Measurements from ENCODE around the gene LRP1. TPM values are rescaled to one million over a fixed set of nuclear protein-coding genes. Genes with fewer than 3 reads are reported as not detected.

The LRP1 gene
- total RNA-seq, 1 donor from 2014 or later, result 477 TPM

DNA sequence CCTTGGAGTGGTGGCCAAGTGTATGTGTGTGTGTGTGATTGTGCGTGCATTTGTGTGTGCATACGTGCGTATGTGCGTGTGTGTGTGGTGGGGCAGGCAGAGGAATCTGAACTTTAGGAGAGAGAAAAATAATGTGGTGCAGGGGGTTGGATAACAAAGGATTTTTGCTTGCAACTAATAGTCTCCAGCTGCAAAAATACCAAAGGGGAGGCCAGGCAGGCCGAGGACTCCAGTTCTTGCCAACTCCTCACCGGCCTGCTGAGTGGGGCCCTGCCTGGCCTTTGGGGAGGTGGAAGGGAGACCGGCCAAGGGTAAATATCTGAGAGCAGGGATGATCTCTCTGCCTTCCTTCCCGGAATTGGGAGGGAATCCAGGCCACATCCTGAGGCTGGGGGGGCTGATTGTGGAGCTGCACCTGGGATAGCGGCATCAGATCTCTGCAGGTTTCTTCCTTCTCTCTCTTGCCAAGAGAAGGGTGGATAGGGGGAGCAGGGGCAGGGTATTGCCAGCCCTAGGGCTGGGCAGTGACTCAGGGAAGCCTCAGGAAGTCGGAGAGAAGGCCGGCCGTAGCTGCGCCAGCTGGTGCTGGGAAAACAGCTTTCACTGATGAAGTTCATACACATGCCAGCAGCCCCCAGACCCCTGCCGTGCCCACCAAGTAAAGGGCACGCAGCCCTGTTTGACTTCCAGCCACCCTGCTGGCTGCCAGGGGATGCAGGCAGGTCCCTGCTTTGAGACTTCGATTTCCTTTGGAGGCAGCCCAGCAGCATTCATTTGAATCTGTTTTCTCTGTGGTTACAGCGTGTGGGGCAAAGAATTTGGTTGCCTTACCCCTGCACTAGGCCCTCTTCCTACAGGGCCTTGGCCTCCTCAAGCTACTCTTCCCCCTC lies 23.7 kb downstream of the LRP1 start:
- peaks cover 79% of the 10 kb centered on the region for H3K4me1 ChIP-seq
- peaks cover 3 to 32% of the 10 kb centered on the region in 2 donors for H3K36me3 ChIP-seq
- no peak for DNase-seq (ENCODE audit: extremely low spot score in 2 of 2)
- no peaks in the 10 kb centered on the region for H3K9me3 ChIP-seq
- no peaks in the 10 kb centered on the region for H3K27me3 ChIP-seq
- TF ChIP-seq, protein P1, sequence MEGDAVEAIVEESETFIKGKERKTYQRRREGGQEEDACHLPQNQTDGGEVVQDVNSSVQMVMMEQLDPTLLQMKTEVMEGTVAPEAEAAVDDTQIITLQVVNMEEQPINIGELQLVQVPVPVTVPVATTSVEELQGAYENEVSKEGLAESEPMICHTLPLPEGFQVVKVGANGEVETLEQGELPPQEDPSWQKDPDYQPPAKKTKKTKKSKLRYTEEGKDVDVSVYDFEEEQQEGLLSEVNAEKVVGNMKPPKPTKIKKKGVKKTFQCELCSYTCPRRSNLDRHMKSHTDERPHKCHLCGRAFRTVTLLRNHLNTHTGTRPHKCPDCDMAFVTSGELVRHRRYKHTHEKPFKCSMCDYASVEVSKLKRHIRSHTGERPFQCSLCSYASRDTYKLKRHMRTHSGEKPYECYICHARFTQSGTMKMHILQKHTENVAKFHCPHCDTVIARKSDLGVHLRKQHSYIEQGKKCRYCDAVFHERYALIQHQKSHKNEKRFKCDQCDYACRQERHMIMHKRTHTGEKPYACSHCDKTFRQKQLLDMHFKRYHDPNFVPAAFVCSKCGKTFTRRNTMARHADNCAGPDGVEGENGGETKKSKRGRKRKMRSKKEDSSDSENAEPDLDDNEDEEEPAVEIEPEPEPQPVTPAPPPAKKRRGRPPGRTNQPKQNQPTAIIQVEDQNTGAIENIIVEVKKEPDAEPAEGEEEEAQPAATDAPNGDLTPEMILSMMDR (IDR thresholded peaks at IDR 0.05), result no peak
- TF ChIP-seq POLR2AphosphoS5 (IDR thresholded peaks at IDR 0.05; ENCODE audit: insufficient read depth in 1 of 2, low read depth in 1 of 2), result peak in 1 of 2 donors; percentile 51
- peak overlapping the region; percentile 92 for H3K27ac ChIP-seq
- intact Hi-C loops (cut with DNase I), result no loop called here
- H3K4me3 ChIP-seq, result peak overlapping the region; percentile 6 to 10

DNA sequence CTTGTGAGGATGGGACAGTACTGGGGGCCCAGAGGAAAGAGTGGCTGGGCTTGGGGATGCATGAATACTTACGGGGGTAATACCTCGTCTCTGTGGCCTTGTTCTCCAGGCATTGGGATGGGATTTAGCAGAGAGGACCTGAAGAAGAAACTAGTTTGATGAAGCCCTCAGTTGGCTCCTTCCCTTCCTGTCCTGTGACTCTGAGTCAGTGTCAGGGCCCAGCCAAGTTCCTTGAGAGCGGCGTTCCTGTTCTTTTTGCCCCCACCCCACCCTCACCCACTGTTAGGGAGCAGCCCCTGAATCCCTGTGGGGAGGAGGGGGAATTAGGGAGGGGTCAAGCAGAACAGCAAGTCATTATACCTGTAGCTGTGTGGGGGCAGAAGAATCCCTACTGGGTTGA lies 24.4 kb downstream of the LRP1 start:
- TF ChIP-seq POLR2A (IDR thresholded peaks at IDR 0.05), result no peak
- TF ChIP-seq POLR2AphosphoS5 (IDR thresholded peaks at IDR 0.05; ENCODE audit: insufficient read depth in 1 of 2, low read depth in 1 of 2), result no peak
- TF ChIP-seq, protein P1 (IDR thresholded peaks at IDR 0.05), result no peak
- peak overlapping the region in 1 of 2 donors; percentile 10 for H3K4me3 ChIP-seq
- peak overlapping the region; percentile 92 for H3K27ac ChIP-seq
- H3K27me3 ChIP-seq, result no peaks in the 10 kb centered on the region
- intact Hi-C loops (cut with DNase I), result no loop called here
- no peaks in the 10 kb centered on the region for H3K9me3 ChIP-seq
- H3K4me1 ChIP-seq, result peaks cover 74% of the 10 kb centered on the region
- H3K36me3 ChIP-seq, result peaks cover 3 to 37% of the 10 kb centered on the region in 2 donors
- no peak for DNase-seq (ENCODE audit: extremely low spot score in 2 of 2)

DNA sequence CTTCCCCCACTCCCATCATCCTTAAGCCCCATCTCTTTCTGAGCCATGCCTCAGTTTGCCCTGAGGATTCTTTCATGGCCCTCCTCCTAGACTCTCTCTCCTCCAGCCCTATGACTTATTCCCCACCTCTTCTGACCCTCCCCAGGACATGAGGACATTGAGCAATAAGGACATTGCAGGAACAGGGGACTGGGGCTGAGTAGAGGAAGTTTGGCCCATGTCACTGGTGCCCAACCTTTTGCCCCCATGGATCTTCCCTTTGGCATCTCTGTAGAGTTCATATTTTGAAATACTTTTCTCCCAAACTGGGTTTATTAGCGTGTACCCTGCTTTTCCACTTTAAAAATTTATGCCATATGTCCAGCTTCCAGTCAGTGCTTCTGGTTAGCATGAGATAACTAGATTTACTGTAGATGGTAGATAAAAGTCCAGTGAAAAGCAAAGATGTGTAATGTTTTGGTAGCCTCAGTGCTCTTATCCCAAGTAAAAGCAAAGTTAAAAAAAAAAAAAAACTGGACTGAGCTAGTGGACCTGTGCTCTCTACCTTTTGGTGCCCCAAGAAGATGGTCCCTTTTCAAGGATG lies 25.2 kb downstream of the LRP1 start:
- H3K27me3 ChIP-seq, result no peaks in the 10 kb centered on the region
- H3K4me1 ChIP-seq, result peaks cover 74% of the 10 kb centered on the region
- H3K4me3 ChIP-seq, result no peak overlapping the region
- no peaks in the 10 kb centered on the region for H3K9me3 ChIP-seq
- intact Hi-C loops (cut with DNase I), result no loop called here
- peaks cover 3 to 46% of the 10 kb centered on the region in 2 donors for H3K36me3 ChIP-seq
- peak overlapping the region; percentile 92 for H3K27ac ChIP-seq
- TF ChIP-seq, protein P1 (IDR thresholded peaks at IDR 0.05), result no peak
- no peak for TF ChIP-seq POLR2AphosphoS5 (IDR thresholded peaks at IDR 0.05; ENCODE audit: insufficient read depth in 1 of 2, low read depth in 1 of 2)
- no peak for TF ChIP-seq POLR2A (IDR thresholded peaks at IDR 0.05)
- DNase-seq (ENCODE audit: extremely low spot score in 2 of 2), result no peak

DNA sequence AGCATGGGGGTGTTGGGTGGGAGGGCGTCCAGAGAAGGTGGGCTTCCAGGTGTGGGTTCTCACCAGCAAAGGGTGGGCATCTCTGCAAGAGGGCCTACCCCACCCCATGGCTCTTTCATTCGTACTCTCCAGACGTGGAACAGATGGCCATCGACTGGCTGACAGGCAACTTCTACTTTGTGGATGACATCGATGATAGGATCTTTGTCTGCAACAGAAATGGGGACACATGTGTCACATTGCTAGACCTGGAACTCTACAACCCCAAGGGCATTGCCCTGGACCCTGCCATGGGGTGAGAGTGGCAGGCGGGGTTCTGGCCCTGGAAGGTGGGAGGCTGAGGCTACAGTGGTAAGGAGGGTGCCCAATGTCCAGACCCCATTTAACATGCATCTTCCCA lies 25.8 kb downstream of the LRP1 start:
- no peaks in the 10 kb centered on the region for H3K9me3 ChIP-seq
- intact Hi-C loops (cut with DNase I), result no loop called here
- H3K27ac ChIP-seq, result peak overlapping the region; percentile 92
- H3K4me1 ChIP-seq, result peaks cover 73% of the 10 kb centered on the region
- DNase-seq (ENCODE audit: extremely low spot score in 2 of 2), result no peak
- no peak overlapping the region for H3K4me3 ChIP-seq
- no peaks in the 10 kb centered on the region for H3K27me3 ChIP-seq
- peaks cover 3 to 48% of the 10 kb centered on the region in 2 donors for H3K36me3 ChIP-seq
- TF ChIP-seq POLR2AphosphoS5 (IDR thresholded peaks at IDR 0.05; ENCODE audit: insufficient read depth in 1 of 2, low read depth in 1 of 2), result no peak
- TF ChIP-seq, protein P1 (IDR thresholded peaks at IDR 0.05), result no peak
- no peak for TF ChIP-seq POLR2A (IDR thresholded peaks at IDR 0.05)

Data from vagina (tissue), 2 donors.